Uterus (tissue), 2 donors: ENCODE data around the gene NFKBIL1.

Experiments
- CTCF ChIP-seq, 4 experiments: fragments of 200-600 bp in 2 of 4; fragments of 450-650 bp in 2 of 4; sonication (generic) in 2 of 4; IDR thresholded peaks; one replicate each; pipeline ENCODE4 v1.5.1; 2016 to 2019; ENCODE audit warnings: antibody characterized with exemption in 4 of 4, mild to moderate bottlenecking in 2 of 4, moderate library complexity in 1 of 4
- POLR2A ChIP-seq, 2 donors: fragments of 450-650 bp; IDR thresholded peaks; one replicate each; pipeline ENCODE4 v1.6.1; 2016; ENCODE audit warnings: antibody characterized with exemption in 2 of 2, mild to moderate bottlenecking in 1 of 2, moderate library complexity in 1 of 2

- TF ChIP-seq CTCF (IDR thresholded peaks at IDR 0.05): no peak
- TF ChIP-seq POLR2A (IDR thresholded peaks at IDR 0.05): no peak
Observed at GRCh38 chr6:31547727-31548543, 527 bp downstream of the NFKBIL1 start.
